Neural cell (in vitro differentiated cells): ENCODE results near the gene ANKFN1.

Experiments
- CTCF ChIP-seq: fragments of 450-650 bp; IDR thresholded peaks from 2 replicates; pipeline ENCODE4 v1.5.1; 2014; ENCODE audit warnings: antibody characterized with exemption, mild to moderate bottlenecking, moderate library complexity; ENCODE audit not compliant: poor library complexity, severe bottlenecking
- EP300 ChIP-seq: fragments of 450-650 bp; conservative IDR thresholded peaks from 2 replicates; pipeline ENCODE4 v1.6.1; 2014; ENCODE audit warnings: antibody characterized with exemption, mild to moderate bottlenecking, moderate library complexity; ENCODE audit not compliant: poor library complexity, severe bottlenecking
- EZH2 ChIP-seq: fragments of 200-600, 300-800 bp; shearing (Covaris generic), sonication (generic); IDR thresholded peaks from 2 replicates; pipeline ENCODE4 v1.6.1; 2014; ENCODE audit warnings: antibody characterized with exemption, low read length, borderline replicate concordance, mild to moderate bottlenecking; ENCODE audit not compliant: insufficient read depth, poor library complexity, severe bottlenecking
- REST ChIP-seq: IDR thresholded peaks from 2 replicates; pipeline ENCODE4 v1.6.1; 2012; ENCODE audit warnings: borderline replicate concordance
- SMC3 ChIP-seq: fragments of 450-650 bp; conservative IDR thresholded peaks from 2 replicates; pipeline ENCODE4 v1.6.1; 2014; ENCODE audit warnings: antibody characterized with exemption, mild to moderate bottlenecking, moderate library complexity; ENCODE audit not compliant: poor library complexity
- TAF1 ChIP-seq: IDR thresholded peaks from 2 replicates; pipeline ENCODE4 v1.6.1; 2012; ENCODE audit warnings: low read depth

GRCh38 chr17:56502120-56502654 is 348.9 kb downstream of the ANKFN1 start:
- TF ChIP-seq CTCF (no peak), EP300 (no peak), REST (no peak), SMC3 (no peak), EZH2 (no peak), TAF1 (no peak)
